ENCODE measurements around the gene RASA4B. TPM values are rescaled to one million over a fixed set of nuclear protein-coding genes. Genes with fewer than 3 reads are reported as not detected.
"Not testable (repeated sequence)": the region's sequence is repeated elsewhere in the genome, so short reads cannot be mapped to it uniquely, and the experiment has no call there.

The RASA4B gene
- total RNA-seq (2014; rRNA removed; shearing (Covaris generic); ENCODE audit: low replicate concordance) = 1.2 and 2.2 TPM in 2 replicates

DNA sequence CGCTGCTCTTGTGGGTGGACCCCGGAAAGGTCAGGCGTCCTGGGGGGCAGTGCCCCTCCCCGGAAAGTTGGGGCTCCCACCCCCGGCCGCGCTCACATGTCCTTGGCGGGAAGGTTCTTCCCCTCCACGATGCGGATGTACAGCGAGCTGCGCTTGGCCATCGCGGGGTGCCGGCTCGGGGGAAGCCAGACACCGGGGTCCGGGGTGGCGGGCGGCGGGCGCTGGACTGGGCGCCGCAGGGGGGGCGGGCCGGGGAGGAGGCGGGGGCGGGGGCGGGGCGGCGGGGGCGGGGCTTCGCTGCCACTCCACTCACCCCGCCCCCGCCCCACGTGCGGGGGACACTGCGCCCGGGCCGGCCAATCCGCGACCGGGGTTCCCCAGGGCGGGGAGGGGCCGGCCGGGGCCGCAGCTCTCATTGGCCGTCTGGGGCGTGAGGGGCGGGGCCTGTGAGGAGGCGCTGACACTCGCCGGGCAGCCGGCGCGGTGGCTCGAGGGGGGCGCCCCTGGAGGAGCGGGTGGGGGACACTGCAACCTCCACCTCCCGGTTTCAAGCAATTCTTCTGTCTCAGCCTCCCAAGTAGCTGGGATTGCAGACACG lies at the start of gene RASA4B:
Gene RASA4B, minus strand, starts transcription at position 228 of the 598 bp plus-strand sequence. Its CDS starts 67 bp downstream, at position 161.
- in situ Hi-C loops (cut with HindIII; ENCODE audit: low pct_unique_long_range_greater_than_20kb, low sequenced_read_pairs); DNase-seq (ENCODE audit: low read depth): not testable (repeated sequence)

DNA sequence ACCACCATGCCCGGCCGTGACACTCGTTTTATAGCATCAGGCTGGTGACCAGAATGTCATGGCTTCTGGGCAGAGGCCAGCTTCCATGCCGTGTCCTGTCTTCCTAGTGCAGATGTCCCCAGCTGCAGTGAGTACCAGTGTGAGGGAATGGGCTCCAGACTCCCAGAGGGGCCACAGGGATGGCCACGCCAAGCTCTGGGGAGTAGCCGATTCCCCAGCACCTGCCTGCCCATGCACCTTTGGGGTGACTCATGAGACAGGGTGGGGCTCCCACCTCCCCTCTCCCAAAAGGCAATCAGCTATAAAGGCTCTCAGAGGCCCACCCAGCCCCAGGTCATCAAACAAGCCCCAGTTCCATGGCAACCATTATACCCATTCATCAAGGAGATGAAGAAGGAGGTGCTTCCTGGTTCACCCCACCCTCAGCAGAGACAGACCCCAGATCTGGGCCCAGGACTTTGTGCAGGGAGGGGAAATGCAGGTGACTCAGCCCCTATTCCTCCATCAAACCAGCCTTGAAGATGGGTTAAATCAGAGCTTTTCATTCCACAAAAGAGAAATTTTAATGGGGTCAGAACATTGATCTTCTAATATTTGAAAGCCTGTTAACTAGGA lies 33.3 kb upstream of the RASA4B start, which contains the start of gene SPDYE2:
Gene SPDYE2, plus strand, starts transcription at position 419 of the 615 bp plus-strand sequence. CDS start 2,030 bp downstream, outside the sequence.
- DNase-seq (ENCODE audit: low read depth); in situ Hi-C loops (cut with HindIII; ENCODE audit: low pct_unique_long_range_greater_than_20kb, low sequenced_read_pairs): not testable (repeated sequence)

DNA sequence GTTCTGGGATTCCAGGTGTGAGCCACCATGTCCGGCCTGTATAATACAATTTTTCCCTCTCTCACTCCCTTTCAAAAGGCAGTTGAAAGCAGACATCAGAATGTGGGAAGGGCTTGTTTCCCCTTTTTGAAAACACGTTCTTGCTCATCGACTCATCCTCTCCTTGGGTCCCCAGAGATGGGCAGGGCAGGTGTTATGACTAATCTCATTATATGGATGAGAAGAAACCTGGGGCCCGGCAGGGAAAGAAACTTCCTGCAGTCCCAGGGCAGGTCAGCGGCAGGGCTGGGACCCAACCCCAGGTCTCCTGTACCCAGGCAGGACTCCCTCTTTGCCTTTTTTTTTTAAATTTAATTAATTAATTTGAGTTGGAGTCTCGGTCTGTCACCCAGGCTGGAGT lies 28.8 kb upstream of the RASA4B start:
- in situ Hi-C loops (cut with HindIII; ENCODE audit: low pct_unique_long_range_greater_than_20kb, low sequenced_read_pairs); DNase-seq (ENCODE audit: low read depth): not testable (repeated sequence)

DNA sequence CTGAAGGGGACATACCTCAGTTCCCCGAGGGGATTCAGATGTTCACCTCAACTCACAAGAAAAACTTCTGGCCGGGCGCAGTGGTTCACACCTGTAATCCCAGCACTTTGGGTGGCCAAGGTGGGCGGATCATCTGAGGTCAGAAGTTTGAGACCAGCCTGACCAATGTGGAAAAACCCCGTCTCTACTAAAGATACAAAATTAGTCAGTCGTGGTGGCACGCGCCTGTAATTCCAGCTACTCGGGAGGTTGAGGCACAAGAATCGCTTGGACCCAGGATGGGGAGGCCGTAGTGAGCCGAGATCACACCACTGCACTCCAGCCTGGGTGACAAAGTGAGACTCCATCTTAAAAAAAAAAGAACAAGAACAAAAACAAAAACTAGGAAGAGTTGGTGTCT lies 27.7 kb upstream of the RASA4B start:
- DNase-seq (ENCODE audit: low read depth); in situ Hi-C loops (cut with HindIII; ENCODE audit: low pct_unique_long_range_greater_than_20kb, low sequenced_read_pairs): not testable (repeated sequence)

DNA sequence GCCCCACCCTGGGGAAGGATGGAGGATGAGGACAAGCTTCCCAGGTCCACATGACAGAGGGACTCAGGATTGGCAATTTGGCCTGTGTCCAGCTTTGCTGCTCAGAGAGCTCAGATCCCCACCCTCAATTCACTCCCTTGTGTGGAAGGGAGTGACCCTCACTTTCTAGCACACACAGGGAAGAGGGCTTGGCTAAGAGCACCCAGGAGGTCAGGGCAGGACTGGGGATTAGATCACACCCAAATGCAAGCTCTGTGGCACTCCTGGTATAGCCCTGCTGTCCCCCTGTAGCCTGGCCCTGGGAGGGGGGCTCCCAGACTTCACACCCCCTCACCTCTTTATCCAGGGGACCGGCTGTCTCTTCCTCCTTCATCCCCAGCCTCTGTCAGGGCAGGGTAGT lies 26.8 kb upstream of the RASA4B start:
- DNase-seq (ENCODE audit: low read depth); in situ Hi-C loops (cut with HindIII; ENCODE audit: low pct_unique_long_range_greater_than_20kb, low sequenced_read_pairs): not testable (repeated sequence)

DNA sequence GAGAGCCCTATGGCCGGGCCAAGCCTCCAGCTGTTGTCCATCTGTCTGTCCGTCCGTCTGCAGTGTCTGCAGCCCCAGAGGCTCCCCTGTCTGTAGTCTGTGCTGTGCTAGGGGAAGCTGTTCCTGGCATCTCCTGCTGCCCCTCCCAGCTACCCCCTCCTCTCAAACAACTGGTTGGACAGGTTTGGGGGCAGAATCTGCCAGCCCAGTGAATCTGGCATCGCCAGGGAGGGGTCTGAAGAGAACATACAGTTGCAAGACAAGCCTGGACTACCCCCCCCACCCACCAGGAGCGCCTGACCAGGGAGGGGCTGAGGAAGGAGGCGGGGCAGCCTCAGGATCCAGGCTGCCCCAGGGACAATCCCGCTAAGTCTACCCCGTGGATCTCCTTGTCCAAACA lies 26.0 kb upstream of the RASA4B start, which contains the start of gene UPK3BL2:
Gene UPK3BL2, minus strand, starts transcription at position 101 of the 400 bp plus-strand sequence. Its CDS starts 60 bp downstream, at position 41.
- in situ Hi-C loops (cut with HindIII; ENCODE audit: low pct_unique_long_range_greater_than_20kb, low sequenced_read_pairs); DNase-seq (ENCODE audit: low read depth): not testable (repeated sequence)

DNA sequence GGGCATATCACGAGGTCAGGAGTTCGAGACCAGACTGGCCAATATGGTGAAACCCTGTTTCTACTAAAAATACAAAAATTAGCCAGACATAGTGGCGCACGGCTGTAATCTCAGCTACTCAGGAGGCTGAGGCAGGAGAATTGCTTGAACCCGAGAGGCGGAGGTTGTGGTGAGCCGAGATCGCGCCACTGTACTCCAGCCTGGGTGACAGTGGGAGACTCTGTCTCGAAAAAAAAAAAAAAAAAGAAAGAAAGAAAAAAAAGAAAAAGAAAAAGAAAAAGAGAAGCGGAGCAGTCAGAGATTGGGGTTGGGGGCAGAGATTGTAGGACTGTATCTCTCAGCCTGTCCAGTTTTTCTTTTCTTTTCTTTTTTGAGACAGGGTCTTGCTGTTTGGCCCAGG lies 25.2 kb upstream of the RASA4B start:
- DNase-seq (ENCODE audit: low read depth); in situ Hi-C loops (cut with HindIII; ENCODE audit: low pct_unique_long_range_greater_than_20kb, low sequenced_read_pairs): not testable (repeated sequence)

DNA sequence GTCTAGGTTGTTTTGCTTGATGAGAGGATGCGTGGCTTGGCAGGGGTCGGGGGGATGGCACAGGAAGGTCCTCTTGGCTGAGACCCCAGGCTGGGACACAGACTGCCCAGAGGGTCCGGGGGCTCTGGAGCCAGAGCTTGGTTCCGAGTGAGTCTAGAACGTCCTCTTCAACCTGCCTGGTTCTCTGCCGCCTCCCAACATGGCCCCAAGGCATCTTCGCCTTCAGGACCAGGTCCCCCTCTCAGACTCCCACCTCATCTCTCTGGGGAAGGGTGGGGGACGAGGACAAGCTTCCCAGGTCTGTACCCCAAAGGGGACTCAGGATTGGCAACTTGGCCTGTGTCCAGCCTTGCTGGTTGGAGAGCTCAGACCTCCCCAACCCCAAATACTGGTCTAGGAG lies 24.5 kb upstream of the RASA4B start:
- DNase-seq (ENCODE audit: low read depth); in situ Hi-C loops (cut with HindIII; ENCODE audit: low pct_unique_long_range_greater_than_20kb, low sequenced_read_pairs): not testable (repeated sequence)

DNA sequence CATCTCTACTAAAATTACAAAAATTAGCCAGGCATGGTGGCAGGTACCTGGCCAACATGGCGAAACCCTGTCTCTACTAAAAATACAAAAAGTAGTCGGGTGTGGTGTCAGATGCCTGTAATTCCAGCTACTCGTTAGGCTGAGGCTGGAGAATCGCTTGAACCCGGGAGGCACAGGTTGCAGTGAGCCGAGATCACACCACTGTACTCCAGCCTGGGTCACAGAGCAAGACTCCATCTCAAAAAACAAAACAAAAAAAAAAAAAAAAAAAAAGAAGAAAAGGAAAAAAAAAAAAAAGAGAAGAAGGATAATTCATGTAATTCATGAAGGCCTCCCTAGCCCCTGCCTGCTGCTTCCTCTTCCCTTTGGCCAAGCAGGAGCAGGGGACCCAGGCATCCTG lies 23.0 kb upstream of the RASA4B start:
- DNase-seq (ENCODE audit: low read depth); in situ Hi-C loops (cut with HindIII; ENCODE audit: low pct_unique_long_range_greater_than_20kb, low sequenced_read_pairs): not testable (repeated sequence)

DNA sequence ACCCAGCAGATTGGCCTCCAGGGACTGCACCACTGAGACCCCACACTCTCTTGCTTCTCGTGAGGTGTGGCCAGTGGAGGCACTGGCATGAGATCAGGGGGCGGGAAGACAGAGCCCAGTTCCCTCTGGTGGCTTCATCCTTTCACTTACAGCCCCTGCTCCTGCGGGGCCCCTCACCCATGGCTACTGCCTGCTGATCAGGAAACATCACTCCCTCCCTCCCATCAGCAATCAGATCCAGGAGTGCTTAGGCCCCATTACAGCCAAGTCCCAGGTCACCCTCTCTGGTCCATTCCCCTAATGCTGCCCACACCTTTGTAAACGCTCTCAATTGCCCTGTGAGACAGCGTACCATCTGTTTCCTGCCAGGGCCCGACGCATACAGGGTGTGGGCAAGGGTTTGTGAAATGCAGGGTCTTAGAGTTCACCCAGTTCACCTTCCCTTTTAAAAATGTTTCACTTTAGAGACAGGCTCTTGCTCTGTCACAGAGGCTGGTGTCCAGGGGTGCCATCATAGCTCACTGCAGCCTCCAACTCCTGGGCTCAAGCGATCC lies 17.6 kb upstream of the RASA4B start:
- DNase-seq (ENCODE audit: low read depth); in situ Hi-C loops (cut with HindIII; ENCODE audit: low pct_unique_long_range_greater_than_20kb, low sequenced_read_pairs): not testable (repeated sequence)

DNA sequence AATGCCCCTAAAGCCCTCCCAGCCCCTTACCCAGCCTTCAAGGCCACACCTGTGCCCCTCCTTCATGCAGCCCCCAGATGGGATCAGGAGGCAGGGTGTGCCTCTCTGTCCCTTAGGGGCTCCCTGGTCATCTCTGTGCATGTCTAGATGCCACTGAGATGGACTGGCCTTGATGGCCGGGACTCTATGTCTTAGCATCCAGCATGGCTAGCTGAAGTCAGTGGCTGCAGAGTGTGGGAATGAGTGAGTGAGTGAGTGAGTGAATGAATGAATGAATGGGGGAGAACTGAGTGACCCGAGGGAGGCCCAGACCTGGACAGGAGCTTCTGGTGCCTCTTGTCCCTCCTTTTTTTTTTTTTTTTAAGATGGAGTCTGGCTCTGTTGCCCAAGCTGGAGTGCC lies 14.6 kb upstream of the RASA4B start:
- DNase-seq (ENCODE audit: low read depth); in situ Hi-C loops (cut with HindIII; ENCODE audit: low pct_unique_long_range_greater_than_20kb, low sequenced_read_pairs): not testable (repeated sequence)

DNA sequence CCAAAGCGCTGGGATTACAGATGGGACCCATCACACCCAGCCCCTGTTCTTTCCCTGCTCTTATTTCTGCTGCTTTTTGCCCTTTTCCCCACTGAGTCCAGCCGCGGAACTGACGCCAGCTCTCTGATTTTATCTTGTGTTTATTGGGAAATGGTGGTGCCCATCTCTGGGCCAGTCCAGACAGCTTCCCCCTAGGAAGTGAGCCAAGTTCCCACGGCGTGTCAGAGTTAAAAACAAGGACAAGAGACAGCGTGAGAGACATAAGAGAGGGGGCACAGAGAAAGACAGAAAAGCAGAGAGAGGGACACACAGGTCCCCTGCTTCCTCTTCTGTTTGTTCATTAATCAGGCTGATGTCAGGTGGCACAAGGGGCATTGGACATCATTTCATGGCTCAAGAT lies 14.0 kb upstream of the RASA4B start:
- in situ Hi-C loops (cut with HindIII; ENCODE audit: low pct_unique_long_range_greater_than_20kb, low sequenced_read_pairs); DNase-seq (ENCODE audit: low read depth): not testable (repeated sequence)

DNA sequence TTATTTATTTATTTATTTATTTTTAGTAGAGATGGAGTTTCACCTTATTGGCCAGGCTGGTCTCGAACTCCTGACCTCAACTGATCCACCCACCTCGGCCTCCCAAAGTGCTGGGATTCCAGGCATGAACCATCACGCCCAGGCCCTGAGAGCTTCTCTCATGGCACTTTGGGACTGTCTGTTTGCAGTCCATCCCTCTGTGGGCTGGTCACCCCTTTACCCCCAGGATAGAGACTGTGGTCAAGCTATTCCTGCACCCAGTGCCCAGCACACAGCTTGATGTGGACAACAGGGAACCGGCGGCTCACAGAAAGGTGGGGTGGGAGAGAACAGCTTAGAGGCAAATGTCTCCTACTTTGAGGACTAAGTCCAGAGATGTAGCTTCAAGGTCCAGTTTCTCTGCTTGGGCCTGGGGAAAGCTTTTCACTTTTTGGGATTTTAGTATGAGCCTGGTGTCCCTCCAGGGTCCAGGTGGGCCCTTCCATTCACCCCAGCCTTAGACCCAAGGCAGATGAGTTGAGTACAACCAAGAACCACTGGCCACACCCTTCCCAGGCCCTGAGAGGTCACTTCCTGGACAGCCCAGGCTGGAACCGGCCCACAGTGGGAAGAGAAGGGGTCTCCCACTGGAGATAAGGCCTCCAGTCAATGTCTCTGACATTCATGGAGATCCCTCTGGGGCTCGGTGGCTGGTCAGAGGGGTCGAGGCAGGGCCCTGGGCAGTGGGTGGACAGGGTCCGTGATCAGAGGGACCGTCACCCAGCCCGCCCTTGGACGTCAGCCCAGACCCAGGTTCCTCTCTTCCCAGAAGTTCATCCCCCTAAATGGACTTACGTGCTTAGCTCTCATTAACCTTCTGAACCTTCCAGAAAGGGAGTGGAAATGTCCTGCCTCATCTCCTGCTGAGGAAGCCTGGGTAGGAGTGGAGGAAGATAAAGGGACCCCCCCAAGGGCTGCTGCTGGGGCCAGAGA lies 10.5 kb upstream of the RASA4B start:
- in situ Hi-C loops (cut with HindIII; ENCODE audit: low pct_unique_long_range_greater_than_20kb, low sequenced_read_pairs); DNase-seq (ENCODE audit: low read depth): not testable (repeated sequence)

DNA sequence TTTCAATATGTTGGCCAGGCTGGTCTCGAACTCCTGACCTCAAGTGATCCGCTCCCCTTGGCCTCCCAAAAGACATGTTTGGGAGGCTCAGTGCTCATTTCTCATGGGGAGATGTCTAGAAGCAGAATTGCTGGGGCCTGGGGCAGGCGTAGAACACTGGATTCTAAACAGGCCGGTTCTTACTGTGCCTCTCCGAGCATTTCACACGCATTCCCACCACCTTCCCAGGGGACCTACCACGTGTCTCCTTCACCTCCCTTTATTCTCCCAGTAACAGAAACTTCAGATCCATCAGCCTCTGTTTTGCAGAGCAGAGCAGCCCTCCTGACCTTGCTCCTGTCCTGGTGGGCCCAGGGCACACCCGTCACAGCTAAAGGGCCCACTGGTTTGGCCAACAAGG lies 9.6 kb upstream of the RASA4B start:
- DNase-seq (ENCODE audit: low read depth); in situ Hi-C loops (cut with HindIII; ENCODE audit: low pct_unique_long_range_greater_than_20kb, low sequenced_read_pairs): not testable (repeated sequence)

DNA sequence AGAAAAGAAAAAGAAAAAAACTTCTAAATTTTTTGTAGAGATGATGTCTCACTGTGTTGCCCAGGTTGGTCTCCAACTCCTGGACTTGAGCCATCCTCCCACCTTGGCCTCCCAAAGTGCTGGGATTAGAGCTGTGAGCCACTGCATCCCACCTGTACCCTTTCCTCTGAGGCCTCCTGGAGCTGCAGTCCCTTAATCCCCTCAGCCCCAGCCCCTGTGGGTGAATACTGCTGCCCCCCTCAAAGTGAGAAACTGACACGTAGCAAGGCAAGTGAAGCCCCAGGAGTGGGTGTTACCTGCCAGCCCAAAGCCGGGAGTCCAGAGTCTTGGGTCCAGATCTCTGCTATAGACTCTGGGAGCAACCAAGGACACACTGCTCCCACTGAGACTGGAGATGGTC lies 7.2 kb upstream of the RASA4B start:
- in situ Hi-C loops (cut with HindIII; ENCODE audit: low pct_unique_long_range_greater_than_20kb, low sequenced_read_pairs); DNase-seq (ENCODE audit: low read depth): not testable (repeated sequence)

DNA sequence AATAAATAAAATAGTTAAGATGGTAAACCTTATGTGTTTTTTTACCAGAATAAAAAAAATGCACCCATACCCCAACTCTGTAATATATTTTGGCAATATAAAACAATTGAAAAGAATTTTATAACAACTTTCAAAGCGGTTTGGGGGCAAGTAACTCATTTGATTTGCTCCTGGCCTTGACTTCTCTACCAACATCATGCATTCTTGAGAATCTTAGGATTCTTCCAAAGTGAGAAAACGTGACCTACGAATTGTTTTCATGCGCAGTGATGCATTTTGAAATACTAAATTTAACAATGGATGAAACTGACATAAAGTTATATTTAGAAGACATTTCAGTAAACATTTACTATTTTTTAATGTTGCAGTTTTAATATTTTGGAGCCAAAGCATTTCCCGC lies 3.2 kb upstream of the RASA4B start:
- DNase-seq (ENCODE audit: low read depth); in situ Hi-C loops (cut with HindIII; ENCODE audit: low pct_unique_long_range_greater_than_20kb, low sequenced_read_pairs): not testable (repeated sequence)

DNA sequence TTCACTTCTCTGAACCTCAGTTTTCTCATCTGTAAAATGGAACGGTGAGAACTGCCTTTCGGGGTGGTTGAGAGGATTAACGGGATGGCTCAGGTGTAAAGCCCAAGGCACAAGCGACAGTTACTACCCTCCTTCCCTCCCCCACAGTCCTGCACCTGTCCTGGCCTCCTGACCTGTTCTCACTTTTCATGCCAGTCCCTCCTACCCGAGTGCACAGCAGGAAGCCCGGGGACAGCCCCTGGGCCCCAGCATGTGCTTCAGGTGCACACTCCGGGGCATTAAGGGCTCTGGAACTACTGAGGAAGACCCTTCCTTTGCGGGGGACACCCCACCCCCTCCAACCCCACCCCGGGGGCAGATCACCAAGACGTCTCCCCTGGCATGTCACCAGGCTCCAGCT lies 626 bp downstream of the RASA4B start:
- DNase-seq (ENCODE audit: low read depth); in situ Hi-C loops (cut with HindIII; ENCODE audit: low pct_unique_long_range_greater_than_20kb, low sequenced_read_pairs): not testable (repeated sequence)

DNA sequence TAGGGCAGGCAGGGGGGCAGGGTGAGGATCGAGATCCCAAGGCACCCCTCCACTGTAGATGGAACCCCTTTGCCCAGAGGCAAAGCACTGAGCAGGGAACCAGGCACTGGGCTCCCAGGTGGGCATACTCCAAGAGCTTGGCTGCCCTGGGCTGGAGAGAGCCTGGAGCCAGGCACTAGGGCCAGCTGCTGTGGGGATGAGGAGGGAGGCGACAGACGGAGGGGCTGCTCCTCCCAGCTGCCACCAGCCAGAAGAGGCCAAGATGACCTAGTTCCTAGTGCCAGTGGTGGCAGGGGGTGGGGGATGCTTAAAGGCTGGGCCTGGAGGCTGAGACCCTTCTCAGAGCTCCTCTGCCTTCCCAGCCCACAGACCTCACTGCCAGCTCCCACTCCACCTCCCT lies 1.7 kb downstream of the RASA4B start:
- DNase-seq (ENCODE audit: low read depth); in situ Hi-C loops (cut with HindIII; ENCODE audit: low pct_unique_long_range_greater_than_20kb, low sequenced_read_pairs): not testable (repeated sequence)

All from Caki2 (cell line).